Measurements from ENCODE around the gene PMM1.

The PMM1 gene

DNA sequence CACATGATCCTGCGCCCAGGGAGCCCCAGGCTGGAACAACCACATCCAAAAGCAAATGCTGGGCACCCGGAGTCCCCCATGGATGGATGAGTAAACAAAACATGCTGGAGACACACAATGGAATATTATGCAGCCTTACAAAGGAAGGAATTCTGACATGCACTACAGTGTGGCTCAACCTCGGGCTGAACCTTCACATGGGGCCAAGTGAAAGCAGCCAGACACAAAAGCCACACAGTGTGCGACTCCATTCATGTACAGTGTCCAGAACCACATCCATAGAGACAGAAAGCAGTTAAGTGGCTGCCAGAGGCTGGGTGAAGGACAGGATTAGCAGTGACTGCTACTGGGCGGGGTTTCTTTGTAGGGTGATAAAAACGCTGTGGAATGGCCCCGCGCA, 55.4 kb downstream of the PMM1 start:
- DNase-seq = no peak

DNA sequence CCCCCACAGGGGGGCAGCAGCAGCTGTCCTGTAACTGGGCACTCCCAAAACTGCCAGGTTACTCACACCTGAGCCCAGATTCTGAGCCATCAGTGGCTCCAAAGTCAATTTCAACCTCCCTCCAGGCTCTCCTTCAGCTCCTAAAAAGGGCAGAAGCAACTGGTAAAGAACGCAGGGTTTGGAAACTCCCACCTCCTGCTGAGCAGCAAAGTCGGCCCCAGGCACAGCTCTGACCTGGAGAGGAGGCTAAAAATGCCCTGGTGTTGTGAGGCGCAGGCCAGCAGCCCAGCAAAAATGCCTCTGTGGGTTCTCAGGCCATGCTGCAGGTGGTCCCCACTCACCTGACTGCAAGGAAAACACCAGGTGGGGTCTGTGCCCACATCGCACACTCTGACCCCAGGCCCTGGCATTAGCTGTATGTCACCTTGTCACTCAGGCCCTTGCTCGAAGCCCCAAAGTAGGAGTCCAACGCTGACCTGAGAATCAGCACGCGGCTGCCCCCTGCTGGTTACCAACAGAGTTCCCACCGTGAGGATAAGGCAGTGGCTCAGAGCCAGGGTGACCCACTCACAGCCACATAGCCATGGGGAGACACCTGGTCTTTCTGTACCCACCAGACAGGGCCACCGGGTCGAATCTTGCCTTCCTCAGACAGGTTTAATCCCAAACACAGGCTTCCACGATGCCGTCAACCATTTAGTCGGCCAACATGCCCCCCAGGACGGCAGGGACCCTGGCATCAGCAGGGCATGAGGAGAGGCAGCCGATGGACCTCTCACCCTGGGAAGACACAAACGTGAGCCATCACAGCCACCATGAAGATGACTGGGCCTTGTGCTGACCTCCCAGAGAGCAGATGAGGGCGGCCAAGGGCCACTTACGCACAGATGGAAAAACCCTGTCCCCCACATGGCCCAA, 56.5 kb downstream of the PMM1 start:
- peak; percentile 73 for DNase-seq

DNA sequence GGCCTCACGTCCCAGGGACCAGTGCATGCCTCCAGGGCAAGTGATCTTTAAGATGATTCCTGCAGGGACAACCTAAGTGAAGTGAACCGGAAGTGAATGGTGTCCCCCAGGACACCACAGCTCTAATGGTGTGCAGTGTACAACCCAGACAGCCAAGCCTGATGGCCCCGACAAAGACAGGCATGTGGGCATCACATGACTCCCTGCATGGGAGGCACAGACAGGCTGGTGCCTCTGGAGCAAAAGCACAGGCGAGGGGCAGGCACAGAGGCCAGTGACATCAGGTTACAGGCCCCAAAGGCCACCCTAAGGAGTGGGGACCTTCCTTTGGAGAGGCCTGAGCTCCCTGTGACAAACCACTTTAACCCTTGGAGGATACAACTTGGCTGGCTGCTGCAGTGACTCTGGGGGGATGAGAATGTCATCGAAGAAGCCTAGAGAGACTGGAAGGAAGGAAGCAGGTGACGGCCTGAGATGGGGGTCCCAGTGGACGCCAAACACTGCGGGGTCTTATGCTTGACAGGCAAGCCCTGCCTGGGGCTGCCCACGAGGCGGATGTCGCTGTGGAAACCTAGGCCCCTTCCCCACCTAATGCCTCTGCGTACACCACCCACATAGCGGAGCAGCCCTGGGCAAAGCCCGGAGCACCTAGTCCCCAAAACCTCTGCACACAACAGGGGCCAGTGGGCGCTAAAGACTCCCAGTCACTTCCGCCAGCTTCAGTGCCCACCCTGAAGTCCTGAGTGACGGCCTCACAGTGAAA, 57.7 kb downstream of the PMM1 start:
- DNase-seq = no peak

DNA sequence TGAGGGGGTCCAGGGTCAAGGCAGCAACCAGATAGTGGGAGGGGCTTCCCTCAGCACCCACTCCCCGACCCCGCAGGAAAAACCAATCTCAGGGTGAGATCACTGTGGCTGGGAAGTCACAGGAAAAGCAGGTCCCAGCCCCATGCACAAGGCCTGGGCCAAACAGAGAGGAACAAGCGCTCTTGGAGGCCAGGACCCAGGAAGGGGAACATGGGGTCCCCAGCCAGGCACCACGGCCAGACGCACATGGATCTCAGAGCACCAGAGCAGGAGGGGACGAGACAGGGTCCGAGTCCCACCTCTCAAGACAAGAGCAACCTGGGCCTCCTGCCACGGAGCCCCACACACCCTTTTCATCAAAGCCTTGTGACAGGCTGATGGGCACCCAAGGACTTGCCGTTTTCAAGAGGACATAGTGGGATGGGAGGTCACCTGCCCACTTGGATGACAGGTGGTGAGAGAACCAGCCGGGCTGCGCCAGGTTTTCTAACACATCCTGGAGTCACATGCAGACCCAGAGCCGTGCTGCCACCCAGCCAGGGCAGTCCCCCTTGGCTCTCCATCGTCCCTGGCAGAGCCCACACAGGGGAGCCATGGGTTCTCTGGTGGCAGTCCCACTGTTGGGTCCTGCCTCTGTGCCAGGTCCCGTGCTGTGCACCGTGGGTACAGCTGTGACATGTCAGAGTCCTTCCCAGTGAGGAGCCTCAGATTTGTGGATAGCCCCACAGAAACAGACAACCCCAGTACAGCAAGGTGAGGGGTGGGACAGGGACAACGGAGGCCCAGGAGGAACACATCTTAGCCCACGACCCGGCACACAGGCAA, 58.5 kb downstream of the PMM1 start:
- no peak for DNase-seq

DNA sequence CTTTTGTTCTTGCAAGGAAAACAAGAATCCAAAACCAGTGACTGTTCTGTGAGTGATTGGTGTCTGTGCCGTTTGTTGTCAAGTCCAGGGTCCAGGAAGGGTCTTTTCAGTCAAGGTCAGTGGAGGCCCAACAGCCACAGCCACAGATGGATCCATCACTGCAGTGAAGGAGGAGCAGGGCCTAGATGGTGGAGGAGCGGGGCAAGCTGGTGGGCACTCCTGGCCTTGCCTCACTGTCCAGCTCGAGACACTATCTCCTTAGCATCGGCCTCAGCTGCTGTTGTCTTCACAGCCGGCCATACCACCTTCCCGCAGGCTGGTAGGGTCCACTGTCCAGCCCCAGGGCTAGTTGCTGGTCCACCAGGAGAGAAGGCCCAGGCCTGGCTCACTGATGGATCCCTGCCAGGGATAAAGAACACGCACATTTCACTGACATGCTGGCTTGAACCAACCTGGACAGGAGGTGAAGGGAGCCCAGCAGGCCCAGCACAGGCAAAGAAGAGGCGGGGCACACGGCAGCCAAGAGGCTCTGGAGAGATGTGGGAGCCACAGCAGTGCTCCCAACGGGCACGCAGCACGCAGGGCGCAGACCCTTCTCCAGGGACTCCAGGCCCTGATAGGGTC, 60.6 kb downstream of the PMM1 start:
- no peak for DNase-seq

DNA sequence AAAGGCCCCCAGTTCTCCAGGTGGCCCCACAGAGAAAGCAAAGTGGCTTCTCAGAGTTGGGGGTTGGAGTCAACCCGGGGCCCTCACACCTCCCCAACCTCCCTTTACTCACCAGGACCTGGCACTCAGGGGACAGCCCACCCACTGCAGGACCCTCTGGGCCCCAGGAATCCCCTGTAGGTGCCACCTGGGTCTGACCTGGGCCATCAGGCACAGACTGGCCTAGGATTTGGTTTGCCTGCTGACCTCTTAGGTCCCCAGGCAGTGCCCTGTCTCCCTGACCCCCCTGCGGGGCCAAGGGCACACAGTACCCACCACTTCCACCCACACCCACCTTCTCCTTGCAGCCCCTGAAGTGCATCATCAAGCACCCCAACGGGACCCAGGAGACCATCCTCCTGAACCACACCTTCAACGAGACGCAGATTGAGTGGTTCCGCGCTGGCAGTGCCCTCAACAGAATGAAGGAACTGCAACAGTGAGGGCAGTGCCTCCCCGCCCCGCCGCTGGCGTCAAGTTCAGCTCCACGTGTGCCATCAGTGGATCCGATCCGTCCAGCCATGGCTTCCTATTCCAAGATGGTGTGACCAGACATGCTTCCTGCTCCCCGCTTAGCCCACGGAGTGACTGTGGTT, 61.4 kb downstream of the PMM1 start:
- DNase-seq = no peak

All from stimulated activated CD4-positive, alpha-beta T cell treated with anti-CD3 and anti-CD28 coated beads, Interleukin-1b, Interleukin-23, amount 100 ng/mL, for 48 hours (primary cell).